Activated CD8-positive, alpha-beta memory T cell treated with anti-CD3 and anti-CD28 coated beads, Interleukin-2, amount 50 U/mL, for 48 hours (primary cell): ENCODE data around the gene ARHGEF17.

Experiments
- DNase-seq: peaks from one replicate; pipeline ENCODE4 v3.0.0-alpha.2; 2020

The ARHGEF17 gene

DNA sequence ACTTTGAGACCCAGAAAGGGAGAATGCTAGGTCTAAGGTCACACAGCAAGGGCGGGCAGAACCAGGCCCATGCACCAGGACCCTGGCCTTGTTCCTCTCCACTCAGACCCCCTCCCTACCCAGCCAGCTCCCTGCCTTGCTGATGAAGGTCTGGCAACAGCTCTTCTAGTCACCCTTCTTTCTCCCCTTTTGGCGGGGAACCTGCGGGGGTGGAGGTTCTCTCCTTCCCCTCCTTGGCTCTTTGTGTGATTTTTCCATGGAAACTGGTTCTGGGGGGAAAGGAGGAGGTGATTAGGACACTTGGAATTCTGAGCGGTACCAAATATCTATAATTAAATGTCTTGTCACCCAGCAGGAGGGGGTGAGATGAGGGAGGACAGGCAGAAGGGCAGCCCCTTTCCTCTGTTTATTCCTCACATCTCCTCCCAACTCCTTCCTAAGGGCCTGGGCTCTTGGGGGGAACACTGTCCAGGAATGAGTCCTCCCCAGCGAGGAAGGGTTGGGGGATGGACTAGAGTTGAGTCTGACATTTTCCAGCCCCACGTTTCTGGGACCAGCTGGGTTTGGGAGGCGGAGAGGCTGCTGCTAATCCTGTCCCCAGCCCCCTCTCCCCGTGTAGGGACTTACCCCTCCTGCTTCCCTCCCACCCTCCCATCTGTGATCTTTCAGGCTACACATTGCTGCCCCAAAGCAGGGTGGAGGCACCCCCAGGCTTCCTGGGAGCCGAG, 7.4 kb downstream of the ARHGEF17 start:
- no peak for DNase-seq

DNA sequence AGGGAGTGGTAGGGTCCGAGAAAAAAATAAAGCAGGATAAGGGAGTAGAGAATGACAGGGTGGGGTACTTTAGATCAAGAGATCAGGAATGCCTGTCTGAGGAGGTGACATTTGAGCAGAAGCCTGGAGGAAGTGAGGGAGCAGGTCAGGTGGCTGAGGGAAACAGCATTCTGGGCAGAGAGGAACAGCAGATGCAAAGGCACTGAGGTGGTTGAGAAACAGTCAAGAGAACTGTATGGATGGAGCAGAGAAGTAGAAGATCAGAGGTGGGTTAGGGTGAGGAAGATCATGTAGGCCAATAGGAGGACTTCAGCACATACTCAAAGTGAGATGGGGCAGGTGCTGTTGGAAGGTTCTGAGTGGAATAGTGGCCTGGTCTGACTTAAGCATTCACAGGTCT, 8.3 kb downstream of the ARHGEF17 start:
- no peak for DNase-seq

DNA sequence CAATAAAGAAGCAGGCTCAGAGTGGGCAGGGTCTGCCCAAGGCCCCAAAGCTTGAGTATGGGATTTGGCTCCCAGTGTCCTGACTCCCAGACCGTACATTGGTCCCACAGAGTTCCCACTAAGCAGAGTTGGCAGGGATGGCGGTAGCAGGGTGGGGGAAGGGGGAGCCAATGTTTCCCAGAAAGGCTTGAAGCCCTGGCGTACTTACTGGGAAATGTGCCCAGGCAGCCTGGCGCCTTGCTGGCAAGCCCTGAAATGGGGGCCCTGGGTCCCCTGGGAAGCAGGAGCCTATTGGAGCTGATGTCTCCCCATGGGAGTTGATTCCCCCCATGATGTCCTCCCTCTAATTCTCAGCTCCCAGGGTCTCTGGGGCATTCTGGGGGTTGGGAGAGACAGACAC, 9.3 kb downstream of the ARHGEF17 start:
- DNase-seq: no peak

DNA sequence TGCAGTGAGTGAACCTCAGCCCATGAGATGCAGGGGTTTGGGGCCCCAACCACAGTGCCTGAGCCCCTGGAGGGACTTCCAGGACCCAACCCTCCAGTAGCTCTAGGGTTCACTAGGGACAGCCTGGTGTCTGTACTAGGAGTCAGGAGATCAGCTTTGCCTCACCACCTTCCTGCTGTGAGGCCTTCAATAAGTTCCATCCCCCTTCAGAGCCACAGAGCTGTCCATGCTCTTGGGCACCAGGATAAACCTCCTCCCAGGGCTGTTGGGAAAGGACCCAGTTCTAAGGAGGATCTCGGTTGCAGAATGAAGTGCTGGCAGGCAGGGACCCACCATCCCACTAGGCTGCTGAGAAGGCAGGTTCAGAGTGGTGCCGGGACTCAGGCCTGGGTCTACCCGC, 9.7 kb downstream of the ARHGEF17 start:
- DNase-seq: no peak

DNA sequence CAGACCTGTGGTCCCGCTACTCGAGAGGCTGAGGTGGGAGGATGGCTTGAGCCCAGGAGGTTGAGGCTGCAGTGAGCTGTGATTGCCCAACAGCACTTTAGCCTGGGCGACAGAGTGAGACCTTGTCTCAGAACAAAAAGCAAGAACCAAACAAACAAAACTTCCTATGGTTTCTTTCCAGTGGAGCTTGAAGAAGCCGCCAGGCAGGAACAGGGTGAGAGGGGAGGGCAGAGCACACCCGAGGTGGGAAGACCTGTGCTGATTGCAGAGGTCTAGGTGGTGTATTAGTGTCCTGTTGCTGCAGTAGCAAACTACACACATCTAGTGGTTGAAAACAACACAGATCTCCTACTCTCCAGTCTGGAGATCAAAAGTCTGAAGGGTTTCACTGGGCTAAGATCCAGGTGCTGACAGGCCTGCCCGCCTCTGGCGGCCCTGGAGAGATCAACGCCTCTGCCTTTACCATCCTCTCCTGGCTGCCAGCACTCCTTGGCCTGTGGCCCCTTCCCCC, 10.5 kb downstream of the ARHGEF17 start:
- DNase-seq: no peak

DNA sequence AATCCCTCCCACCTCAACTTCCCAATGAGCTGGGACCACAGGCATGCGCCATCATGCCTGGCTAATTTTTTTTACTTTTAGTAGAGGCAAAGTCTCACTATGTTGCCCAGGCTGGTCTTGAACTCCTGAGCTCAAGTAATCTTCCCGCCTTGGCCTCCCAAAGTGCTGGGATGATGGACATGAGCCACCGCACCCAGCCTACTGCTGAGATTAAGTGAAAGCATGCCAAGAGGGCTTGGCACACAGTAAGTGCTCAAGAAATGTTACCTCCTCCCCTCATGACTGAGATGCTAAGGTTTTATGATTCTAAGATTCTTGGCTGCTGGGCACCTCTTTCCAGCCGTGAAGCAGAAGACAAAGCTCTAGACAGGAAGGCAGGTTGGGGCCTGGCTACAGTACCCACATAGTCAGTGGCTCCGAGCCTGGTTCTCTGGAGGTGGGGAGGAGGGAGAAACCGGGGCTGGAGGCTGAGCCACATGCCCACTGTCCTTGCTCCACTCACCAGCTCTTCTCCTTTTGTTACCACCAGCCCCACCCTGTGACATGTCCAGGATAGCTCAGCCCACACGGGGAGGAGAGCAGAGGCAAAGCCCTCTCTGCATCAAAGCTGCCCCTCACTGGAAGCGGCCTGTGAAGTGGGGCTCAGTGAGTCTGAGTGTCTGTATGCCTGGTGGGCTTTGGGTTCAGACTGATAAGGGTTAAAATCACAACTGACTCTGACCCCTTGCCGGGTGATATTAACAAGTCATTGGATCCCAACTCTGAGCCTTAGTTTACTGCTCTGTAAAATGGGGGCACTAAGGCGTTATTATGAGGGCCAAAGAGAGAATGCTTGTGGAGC, 12.9 kb downstream of the ARHGEF17 start:
- DNase-seq: no peak

DNA sequence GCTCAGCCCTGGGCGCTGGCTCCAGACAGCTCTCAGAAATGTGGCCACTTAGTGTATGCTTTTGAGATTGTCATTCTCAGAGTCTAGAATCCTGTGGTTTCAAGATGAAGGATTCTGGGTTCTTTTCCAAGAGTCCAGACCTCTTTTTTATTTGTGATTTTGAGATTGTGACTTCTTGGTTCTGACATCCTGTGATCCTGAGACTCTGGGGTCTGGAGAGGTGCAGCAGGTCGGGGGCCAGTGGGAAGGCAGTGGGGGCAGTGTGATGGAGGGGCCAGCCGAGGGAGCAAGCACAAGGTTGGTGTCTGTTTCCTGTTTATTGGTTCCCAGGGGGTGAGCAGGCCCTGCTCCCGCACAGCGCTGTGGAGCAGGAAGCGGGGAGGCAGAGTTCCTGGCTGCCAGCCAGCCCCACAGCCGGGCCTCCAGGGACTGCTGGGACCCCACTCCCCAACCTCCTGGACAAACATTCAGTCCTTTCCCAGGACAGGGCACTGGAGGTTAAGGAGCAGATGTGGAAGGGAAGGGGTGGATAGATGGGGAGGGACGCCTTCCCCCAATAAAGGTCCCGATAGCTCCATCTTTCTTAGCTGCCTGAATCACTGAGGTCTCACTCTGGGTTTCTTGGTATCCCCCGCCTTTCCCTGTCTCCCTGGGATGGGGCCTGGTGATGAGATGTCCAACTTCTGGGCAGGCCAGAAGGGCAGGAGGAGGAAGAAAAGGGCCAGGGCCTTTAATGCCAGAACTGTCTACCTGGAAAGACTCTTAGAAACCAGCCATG, 13.7 kb downstream of the ARHGEF17 start:
- no peak for DNase-seq

DNA sequence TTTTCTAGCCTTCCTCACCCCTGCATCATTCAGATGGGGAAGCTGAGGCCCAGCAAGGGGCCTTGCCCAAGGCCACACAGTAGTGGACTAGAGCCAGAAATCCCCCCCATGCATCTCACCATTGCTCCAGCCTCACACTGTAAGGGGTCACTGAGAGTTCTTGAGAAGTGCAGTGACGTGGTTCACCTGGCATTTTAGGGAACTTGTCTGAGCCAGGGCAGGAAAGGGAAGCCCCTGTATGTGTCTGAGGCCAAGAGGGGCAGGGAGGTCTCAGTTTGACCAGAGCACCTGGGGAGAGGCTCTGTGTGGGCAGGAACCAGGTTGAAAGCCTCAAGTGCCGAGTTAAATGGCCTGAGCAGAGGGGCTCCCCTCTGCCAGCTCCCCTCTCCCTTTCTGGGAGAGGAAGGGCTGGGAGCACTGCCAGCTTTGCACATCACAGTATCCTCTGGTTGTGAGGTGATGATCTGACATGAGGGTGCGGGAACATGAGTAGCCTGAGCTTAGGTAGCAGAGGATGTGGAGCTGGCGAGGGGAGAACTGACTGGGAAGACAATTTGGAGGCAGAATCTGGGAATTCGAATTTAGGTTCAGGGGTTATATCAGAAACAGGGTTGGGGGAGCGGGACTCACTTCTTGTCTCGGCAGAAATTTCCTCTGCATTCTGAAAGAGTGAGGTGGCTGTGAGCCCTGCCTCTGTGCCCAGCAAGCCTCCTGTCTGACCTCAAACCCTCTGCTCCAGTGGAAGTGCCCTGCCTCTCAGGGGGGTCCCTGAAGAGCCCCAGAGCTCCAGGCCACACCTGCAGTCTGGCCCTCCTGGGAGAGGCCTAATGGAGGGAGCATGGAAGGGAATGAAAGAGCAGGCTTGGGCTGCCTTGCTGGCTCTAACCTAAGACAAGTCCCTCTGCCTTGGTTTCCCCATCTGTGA, 14.6 kb downstream of the ARHGEF17 start:
- DNase-seq: no peak

DNA sequence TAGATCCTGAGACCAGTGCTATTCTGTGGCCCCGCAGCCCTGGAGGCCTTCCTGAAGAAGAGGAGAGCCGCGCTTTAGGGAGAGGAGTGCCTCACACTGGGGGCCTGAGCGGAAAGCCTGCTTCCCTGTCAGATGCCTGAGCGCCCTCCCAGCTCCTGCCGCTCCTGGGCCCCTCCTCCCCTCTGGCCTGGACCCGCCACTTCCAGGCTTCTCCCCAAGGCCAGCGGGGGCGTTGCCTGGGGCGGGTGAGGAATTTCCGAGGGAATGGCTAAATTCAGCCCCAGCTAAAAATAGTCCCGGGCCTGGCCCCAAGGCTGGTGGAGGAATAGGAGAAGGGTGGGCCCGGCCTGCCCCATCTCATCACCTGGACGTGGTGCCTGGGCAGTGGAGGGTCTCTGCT, 15.4 kb downstream of the ARHGEF17 start:
- no peak for DNase-seq

DNA sequence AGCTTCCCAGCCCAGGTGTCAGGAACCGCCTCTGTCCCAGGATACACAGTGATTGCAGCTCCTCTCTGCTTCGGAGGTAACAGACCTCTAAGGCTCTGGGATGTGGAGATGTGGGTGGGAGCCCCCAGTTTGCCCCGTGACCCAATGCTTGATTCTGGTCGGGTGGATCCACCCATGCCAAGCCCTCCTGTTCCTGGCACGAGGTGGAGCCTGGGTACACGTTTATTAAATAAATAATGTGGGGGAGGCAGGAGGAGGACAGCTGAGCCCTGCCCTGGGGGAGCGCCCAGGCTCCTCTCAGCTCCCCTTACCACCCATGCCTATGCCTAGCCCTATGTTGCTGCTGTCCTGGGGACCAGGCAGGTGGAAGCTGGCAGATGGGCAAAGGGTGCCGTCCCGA, 16.0 kb downstream of the ARHGEF17 start:
- DNase-seq: no peak

DNA sequence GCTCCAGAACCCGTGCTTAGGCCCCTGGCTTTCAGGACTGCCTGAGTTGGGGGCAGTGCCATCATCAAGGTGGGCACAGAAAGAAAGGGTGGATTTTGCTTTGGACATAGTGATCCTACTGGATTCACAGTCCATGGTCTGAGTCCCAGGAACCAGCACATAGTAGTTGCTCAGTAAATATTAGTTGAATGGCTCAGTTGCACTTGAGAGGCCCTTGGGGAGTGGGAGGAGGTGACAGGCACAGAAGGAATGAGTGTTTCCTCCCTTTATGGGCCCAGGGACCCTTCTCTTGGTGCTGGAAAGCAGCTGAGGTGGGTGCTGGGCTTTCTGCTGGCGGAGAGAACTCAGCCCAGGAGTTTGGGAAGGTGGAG, 16.6 kb downstream of the ARHGEF17 start:
- no peak for DNase-seq

DNA sequence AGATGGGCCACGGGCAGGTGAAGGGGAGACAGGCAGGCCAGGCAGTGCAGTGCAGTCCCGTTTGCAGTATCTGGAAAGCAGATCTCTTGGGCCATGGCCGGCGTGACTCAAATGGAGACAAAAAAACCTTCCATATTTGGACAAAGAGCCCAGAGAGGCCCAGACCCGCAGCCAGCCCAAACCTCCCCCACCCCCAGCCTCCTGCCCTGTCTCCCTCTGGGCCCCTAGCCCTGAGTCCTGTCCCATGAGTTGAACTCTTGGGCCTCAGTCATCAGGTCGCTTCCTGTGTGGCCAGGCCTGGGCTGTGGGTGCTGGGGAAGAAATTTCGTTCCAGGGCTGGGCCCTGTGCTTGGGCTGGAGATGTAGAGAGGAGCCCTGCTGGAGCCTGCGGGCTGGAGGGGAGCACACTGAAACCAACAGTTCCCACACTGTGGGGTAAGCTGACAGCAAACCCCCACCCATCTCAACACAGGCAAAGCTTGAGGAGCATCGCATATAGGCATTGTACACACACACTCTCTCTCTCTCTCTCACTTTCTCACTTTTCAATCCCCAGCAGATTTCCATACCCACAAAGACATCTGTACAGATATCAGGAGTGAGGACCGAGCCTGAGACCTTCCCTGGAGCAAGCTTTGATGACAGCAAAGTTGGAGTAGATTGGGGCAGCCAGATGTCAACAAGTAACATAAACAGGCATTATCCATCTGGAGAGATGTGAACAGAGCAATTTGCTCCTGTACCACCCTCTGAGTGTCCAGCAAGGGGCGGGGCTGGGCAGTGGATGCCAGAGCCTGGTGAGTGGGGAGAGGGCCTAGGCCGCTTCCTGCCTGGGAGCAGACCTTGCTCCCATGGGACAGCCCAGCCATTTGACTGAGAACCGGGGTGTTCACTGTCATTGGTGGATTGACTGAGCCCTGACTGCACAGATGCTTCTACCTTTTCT, 17.2 kb downstream of the ARHGEF17 start:
- DNase-seq: no peak

DNA sequence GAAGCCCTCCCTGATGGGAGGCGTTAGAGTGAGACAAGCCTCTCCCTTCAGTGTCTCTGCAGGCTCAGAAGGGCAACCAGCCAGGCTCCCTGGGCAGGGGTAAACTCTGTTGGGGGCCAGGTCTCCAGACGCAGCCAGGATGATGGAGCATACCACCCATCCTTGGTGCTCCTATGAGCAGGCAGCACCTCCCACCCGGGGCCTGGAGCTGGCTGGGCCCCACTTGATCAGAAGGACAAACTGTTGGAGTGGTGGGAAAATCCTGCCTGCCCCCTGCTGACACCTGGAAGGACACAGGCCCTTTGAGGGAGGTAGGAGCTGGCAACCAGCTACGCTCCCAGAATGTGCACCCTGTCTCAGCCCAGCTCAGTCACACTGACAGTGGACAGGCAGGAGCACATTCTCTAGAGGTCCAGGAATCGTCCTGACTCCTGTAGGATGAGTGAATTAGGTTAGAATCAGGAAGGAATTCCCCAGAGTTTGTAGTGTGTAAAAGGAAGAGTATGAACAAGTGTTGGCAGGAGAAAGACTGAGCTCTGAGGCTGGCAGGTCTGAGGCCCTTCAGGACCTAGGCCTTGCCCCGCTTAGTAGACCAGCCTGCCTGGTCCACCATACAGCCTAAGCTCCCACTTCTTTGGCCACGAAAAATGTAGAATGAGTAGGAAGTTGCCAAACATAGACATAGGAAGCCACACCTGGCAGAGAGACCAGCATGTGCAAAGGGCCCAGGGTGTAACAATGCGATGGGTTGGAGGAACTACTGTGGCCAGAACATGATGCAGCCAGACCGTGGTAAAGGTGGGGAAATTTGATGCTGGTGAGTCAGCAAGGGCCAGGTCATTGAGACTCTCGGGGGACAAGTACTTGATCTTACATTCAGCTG, 19.1 kb downstream of the ARHGEF17 start:
- DNase-seq: no peak

DNA sequence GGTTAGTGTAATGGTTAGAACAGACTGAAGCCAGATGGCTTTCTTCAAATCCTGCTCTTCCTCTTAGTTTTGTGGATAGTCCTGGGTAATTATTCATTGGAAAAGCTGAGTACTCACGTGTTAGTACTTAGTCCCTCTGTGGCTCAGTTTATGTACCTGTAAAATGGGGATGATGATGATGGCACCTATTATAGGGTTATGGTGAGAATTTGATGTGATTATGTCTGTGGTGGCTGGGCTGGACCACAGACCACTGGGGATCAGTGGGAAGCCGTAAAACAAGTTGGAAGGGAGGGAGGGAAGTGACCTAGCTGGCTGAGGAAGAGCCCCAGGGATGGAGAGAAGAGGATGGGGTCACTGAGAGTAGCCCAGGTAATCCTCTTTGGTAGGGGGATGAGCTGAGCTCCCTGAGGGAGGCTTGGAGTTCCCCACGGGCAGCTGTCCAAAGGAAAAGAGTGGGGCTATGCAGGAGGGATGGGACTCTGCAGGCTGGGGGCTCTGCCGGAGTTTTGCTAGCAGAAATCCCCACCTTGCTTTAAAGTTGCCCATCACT, 19.8 kb downstream of the ARHGEF17 start:
- DNase-seq: no peak

DNA sequence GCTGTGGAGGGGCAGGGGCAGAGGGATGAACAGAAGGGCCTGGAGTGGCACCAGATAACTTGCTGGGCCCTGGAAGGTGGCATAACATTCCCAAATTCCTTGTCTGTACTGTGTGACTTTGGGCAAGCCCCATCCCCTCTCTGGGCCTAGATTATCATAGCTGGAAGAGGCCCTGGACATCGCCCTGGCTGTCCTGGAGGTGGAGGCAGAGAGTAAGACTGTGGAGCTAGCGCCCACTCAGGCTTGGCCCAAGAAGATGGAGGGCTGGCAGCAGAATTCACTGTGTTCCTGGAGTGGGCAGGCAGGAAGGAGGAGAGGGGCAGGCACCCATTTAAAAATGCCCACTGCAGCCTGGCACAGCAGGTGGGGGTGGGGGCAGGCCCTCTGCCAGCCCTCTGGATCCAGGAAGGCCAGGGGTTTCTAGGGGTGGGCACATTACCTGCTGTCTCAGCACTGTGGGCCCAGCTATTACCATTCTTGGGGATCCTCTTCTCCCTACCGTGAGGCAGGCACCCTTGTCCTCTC, 22.6 kb downstream of the ARHGEF17 start:
- DNase-seq: no peak

DNA sequence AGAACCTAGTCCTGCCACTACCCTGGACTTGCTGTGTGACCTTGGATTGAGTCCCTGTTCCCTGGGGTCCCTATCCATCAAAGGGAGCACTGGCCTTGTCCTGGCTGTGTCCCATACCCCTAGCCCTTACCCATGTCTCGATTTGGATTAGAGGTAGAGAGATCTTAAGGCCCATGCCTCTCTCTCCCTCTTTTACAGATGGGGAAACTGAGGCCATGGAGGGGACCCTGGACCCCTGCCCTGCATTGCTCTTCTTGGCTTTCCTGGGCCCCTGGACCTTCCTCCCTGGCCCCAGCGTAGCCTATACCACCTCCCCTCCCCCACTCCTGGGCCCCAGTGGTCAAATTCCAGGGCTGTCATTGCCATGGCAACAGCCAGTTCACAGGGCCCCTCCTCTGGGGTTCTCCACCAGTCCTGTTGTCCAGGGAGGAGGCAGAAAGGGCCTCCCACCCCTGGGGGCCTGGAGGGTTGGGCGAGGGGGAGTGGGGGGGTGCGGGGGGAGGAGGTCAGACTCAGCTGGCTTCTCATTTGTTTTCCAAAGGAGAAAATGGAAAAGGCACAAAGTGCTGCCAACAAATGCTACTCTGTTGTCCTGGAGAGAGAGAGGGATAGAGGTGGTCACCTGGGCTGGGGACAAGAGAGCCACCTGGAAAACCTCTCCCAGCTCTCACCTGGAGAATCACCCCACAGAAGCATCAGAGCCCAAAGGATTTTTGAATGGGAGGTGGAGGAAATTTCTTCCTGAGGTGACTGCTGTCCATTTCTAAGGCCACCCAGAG, 23.3 kb downstream of the ARHGEF17 start:
- no peak for DNase-seq

DNA sequence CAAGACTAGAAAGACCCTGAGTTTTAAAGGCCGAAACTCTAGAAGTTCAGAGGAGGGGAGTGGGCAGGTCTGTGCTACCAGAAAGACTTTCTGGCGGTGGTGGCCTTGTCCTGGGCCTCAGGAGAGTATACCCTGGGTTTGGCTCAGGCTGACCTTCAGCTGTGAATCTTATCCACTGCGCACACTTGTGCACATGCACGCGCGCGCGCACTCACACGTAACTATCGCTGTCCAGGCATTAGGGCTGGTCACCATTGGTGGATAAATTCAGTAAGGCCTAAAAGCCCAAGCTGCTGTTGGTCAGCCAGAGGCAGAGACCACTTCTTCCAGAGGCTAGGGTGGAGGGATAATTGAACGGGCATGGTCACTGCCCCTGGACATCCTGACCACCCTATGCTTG, 25.1 kb downstream of the ARHGEF17 start:
- no peak for DNase-seq

DNA sequence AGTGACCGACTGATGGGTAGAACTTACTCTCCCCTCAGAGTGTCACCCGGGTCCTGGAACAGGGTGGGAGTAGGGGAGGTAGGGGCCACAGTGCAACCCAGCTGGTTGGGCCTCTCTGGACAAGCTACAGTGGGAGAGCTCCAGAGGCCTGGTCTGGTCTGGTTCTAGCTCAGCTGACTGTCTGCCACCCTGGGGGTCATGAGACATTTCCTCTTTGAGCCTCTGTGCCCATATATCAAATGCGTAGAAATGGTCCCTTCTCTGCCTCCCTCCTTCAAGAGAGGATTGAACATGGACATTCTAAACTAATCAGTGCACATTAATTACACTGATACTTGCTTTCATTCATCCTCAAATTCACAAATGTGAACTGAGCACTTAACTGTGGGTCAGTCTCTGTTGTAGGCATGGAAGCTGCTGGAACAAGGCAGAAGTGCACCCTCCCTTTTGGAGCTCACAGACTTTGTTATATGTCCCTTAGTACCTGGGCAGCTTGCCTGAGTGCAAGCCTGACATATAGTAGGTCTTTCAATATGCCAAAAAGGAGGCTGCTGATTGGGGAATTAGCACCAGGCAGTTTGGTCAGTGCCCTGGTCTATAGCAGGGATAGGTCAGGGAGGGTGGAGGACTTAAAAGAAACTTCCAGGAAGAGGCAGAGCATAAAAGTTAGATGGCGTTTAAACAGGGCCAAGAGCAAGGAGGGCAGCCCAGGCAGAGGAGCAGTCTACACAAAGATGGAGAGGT, 25.7 kb downstream of the ARHGEF17 start:
- no peak for DNase-seq
